HL-60 (cell line): ENCODE measurements around the gene ANAPC2.

Source experiments
- GABPA ChIP-seq: IDR thresholded peaks from 2 replicates; pipeline ENCODE4 v1.6.1; 2012; ENCODE audit warnings: low read depth
- TF ChIP-seq, protein P1 (sequence below): IDR thresholded peaks from 2 replicates; pipeline ENCODE4 v1.6.1; 2012; ENCODE audit warnings: low read depth; ENCODE audit not compliant: insufficient replicate concordance
- TF ChIP-seq, protein P2 (sequence below): IDR thresholded peaks from one replicate; pipeline ENCODE4 v1.5.1; 2011; ENCODE audit warnings: low read length, control low read depth, inconsistent platforms; ENCODE audit not compliant: insufficient read depth

DNA sequence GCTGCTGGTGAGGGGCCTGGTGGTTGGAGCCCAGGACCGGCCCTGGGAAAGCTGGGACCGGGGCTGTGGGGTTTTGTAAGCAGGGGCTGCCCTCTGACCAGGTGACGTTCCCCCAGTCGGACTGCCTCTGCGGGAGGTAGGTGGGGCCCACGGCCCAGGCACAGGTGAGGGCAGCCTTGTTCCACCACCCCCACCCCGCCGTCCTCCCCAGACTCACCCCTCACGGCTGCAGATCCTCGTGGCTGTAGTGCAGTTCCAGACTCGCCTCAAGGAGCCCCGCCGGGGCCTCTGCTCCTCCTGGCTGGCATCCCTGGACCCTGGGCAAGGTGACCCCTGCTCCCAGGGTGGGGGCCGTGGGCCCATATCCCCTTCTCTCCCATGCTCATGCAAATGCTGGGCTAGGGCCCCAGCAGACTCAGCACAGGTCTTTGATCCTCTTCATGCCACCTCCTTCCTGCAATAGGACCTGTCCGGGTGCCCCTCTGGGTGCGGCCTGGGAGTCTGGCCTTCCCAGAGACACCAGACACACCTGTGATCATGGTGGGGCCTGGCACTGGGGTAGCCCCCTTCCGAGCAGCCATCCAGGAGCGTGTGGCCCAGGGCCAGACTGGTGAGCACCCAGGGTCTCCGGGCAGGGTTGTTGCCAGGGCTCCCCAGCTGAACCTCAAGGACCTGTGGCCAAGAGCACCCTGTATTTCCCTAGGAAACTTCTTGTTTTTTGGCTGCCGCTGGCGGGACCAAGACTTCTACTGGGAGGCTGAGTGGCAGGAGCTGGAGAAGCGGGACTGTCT, 27.0 kb upstream of the ANAPC2 start:
- TF ChIP-seq, protein P1, sequence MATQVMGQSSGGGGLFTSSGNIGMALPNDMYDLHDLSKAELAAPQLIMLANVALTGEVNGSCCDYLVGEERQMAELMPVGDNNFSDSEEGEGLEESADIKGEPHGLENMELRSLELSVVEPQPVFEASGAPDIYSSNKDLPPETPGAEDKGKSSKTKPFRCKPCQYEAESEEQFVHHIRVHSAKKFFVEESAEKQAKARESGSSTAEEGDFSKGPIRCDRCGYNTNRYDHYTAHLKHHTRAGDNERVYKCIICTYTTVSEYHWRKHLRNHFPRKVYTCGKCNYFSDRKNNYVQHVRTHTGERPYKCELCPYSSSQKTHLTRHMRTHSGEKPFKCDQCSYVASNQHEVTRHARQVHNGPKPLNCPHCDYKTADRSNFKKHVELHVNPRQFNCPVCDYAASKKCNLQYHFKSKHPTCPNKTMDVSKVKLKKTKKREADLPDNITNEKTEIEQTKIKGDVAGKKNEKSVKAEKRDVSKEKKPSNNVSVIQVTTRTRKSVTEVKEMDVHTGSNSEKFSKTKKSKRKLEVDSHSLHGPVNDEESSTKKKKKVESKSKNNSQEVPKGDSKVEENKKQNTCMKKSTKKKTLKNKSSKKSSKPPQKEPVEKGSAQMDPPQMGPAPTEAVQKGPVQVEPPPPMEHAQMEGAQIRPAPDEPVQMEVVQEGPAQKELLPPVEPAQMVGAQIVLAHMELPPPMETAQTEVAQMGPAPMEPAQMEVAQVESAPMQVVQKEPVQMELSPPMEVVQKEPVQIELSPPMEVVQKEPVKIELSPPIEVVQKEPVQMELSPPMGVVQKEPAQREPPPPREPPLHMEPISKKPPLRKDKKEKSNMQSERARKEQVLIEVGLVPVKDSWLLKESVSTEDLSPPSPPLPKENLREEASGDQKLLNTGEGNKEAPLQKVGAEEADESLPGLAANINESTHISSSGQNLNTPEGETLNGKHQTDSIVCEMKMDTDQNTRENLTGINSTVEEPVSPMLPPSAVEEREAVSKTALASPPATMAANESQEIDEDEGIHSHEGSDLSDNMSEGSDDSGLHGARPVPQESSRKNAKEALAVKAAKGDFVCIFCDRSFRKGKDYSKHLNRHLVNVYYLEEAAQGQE = no peak
- TF ChIP-seq, protein P2, sequence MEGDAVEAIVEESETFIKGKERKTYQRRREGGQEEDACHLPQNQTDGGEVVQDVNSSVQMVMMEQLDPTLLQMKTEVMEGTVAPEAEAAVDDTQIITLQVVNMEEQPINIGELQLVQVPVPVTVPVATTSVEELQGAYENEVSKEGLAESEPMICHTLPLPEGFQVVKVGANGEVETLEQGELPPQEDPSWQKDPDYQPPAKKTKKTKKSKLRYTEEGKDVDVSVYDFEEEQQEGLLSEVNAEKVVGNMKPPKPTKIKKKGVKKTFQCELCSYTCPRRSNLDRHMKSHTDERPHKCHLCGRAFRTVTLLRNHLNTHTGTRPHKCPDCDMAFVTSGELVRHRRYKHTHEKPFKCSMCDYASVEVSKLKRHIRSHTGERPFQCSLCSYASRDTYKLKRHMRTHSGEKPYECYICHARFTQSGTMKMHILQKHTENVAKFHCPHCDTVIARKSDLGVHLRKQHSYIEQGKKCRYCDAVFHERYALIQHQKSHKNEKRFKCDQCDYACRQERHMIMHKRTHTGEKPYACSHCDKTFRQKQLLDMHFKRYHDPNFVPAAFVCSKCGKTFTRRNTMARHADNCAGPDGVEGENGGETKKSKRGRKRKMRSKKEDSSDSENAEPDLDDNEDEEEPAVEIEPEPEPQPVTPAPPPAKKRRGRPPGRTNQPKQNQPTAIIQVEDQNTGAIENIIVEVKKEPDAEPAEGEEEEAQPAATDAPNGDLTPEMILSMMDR = no peak
- no peak for TF ChIP-seq GABPA
